Activated T-helper 1 cell treated with anti-CD3 and anti-CD28 coated beads, Interleukin-2, amount 50 U/mL, for 16 hours (primary cell): ENCODE data around the gene CKMT1A.
"Not testable (repeated sequence)": the region's sequence is repeated elsewhere in the genome, so short reads cannot be mapped to it uniquely, and the experiment has no call there.

Source experiments
- DNase-seq, 2 donors: peaks; one replicate each; pipeline ENCODE4 v3.0.0-alpha.2; 2020; ENCODE audit warnings: low read depth in 1 of 2, low spot score in 1 of 2

CKMT1A gene

DNA sequence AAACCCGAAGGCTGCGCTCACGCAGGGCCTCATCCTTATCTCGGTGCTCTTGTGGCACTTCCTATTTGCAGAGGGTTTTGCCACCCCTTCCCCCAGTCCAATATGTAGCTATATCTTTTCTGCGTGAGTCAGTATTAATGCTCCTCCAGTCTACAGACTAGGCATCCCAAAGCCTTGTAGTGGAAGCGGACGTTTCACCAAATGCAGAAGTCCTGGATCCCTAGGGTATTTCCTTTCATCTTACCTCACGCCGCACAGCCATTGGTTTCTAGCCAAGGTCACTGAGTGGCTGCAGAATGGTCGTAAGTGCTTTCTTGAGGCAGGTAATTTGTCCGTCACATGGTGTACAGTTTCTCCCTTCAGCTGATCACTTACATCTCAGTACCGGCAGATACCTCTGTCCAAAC is 53.2 kb downstream of the CKMT1A start:
- DNase-seq: not testable (repeated sequence)

DNA sequence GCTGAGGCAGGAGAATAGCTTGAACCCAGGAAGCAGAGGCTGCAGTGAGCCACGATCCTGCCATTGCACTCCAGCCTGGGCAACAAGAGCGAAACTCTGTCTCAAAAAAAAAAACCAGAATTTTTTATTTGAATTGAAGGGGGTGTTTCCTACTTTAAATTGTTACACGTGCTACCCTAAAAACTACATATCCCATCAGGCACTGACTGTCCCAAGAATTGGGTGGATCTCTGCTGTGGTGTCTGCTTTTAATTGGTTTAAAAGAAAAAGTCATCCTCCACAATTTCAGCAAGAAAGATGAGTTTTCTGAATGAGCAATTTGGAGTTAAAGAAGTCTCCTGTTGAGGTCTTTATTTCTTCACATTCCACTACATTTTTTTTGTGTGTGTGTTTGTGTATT is 54.7 kb downstream of the CKMT1A start:
- DNase-seq: no peak
